Transverse colon (tissue), 4 donors: Measurements from ENCODE around the gene ANK3.

ENCODE experiments used
- CTCF ChIP-seq, 5 experiments: fragments of 200-600 bp in 3 of 5; fragments of 450-650 bp in 2 of 5; sonication (generic) in 3 of 5; IDR thresholded peaks; 1 replicate in 2 of 5; 2 replicates in 3 of 5; pipeline ENCODE4 v1.5.1; 2016 to 2017; ENCODE audit warnings: antibody characterized with exemption in 5 of 5, inconsistent platforms in 3 of 5, mild to moderate bottlenecking in 2 of 5, moderate library complexity in 1 of 5
- EP300 ChIP-seq: sonication (generic); formaldehyde crosslinking; IDR thresholded peaks from one replicate; pipeline ENCODE4 v1.6.1; 2017; ENCODE audit warnings: antibody characterized with exemption, low read depth
- POLR2A ChIP-seq: fragments of 450-650 bp; IDR thresholded peaks from one replicate; pipeline ENCODE4 v1.6.1; 2016; ENCODE audit warnings: antibody characterized with exemption, mild to moderate bottlenecking, moderate library complexity
- POLR2AphosphoS5 ChIP-seq, 3 donors: sonication (generic); formaldehyde crosslinking; IDR thresholded peaks; one replicate each; pipeline ENCODE4 v1.6.1; 2016; ENCODE audit warnings: antibody characterized with exemption in 3 of 3

GRCh38 chr10:60397792-60398191 is 8.1 kb upstream of the ANK3 start:
- TF ChIP-seq POLR2A (no peak), CTCF (IDR thresholded peaks at IDR 0.05) (no peak), POLR2AphosphoS5 (IDR thresholded peaks at IDR 0.05) (no peak), EP300 (no peak)
